K562 (cell line): ENCODE measurements around the gene NLK.

ENCODE experiments used
- EZH2 ChIP-seq: IDR thresholded peaks from 2 replicates; pipeline ENCODE4 v1.6.1; 2012; ENCODE audit warnings: low read depth, mild to moderate bottlenecking, inconsistent platforms, low read length, borderline replicate concordance
- HDAC1 ChIP-seq, 2 experiments: fragments of 450-650 bp; IDR thresholded peaks; 2 replicates each; pipeline ENCODE4 v1.6.1; 2016 to 2017; ENCODE audit warnings: inconsistent platforms in 1 of 2, mild to moderate bottlenecking in 1 of 2, moderate library complexity in 1 of 2
- MAZ ChIP-seq, 2 experiments: fragments of 450-650 bp in 1 of 2; sonication (generic) in 1 of 2; formaldehyde crosslinking; IDR thresholded peaks in 1 of 2; conservative IDR thresholded peaks in 1 of 2; 2 replicates each; pipeline versions ENCODE4 v1.4.0 to v1.5.0; 2020; ENCODE audit warnings: mild to moderate bottlenecking in 1 of 2, missing genetic modification reagents in 1 of 2
- NCOA2 ChIP-seq, 2 experiments: fragments of 450-650 bp; IDR thresholded peaks; 2 replicates each; pipeline ENCODE4 v1.6.1; 2018; ENCODE audit warnings: mild to moderate bottlenecking in 2 of 2, moderate library complexity in 1 of 2; ENCODE audit not compliant: partially characterized antibody in 2 of 2
- NRF1 ChIP-seq, 2 experiments: fragments of 450-650 bp; IDR thresholded peaks in 1 of 2; conservative IDR thresholded peaks in 1 of 2; 2 replicates each; pipeline ENCODE4 v1.6.1; 2014; ENCODE audit warnings: mild to moderate bottlenecking in 2 of 2
- RFX5 ChIP-seq: IDR thresholded peaks from 2 replicates; pipeline ENCODE4 v1.6.1; 2011; ENCODE audit warnings: low read depth, mild to moderate bottlenecking, improper control_type of control experiment, low read length
- SIX5 ChIP-seq, 2 experiments: IDR thresholded peaks; 2 replicates each; pipeline ENCODE4 v1.6.1; 2011; ENCODE audit warnings: low read length in 2 of 2, borderline replicate concordance in 1 of 2, low read depth in 1 of 2, mild to moderate bottlenecking in 1 of 2, moderate library complexity in 1 of 2; ENCODE audit not compliant: insufficient read depth in 1 of 2
- ZBTB1 ChIP-seq: sonication (generic); formaldehyde crosslinking; IDR thresholded peaks from 2 replicates; pipeline ENCODE4 v1.8.1; 2023; ENCODE audit warnings: missing genetic modification reagents, low read depth, mild to moderate bottlenecking, borderline replicate concordance
- TF ChIP-seq, protein P1 (sequence below): fragments of 450-650 bp; IDR thresholded peaks from 2 replicates; pipeline ENCODE4 v1.6.1; 2016
- TF ChIP-seq, protein P2 (sequence below): sonication (generic); formaldehyde crosslinking; IDR thresholded peaks from 2 replicates; pipeline ENCODE4 v1.8.1; 2023; ENCODE audit warnings: missing genetic modification reagents, mild to moderate bottlenecking, borderline replicate concordance
- TF ChIP-seq, protein P3 (sequence below), 3 experiments: IDR thresholded peaks in 2 of 3; conservative IDR thresholded peaks in 1 of 3; 2 replicates each; pipeline ENCODE4 v1.5.1; 2011 to 2012; ENCODE audit warnings: low read length in 3 of 3, mild to moderate bottlenecking in 3 of 3, control low read depth in 2 of 3, improper control_type of control experiment in 1 of 3, inconsistent platforms in 1 of 3, low read depth in 1 of 3, mixed read lengths in 1 of 3, moderate library complexity in 1 of 3; ENCODE audit not compliant: insufficient read depth in 2 of 3
- TF ChIP-seq, protein P4 (sequence below), 2 experiments: fragments of 200-800 bp in 1 of 2; sonication (Bioruptor generic) in 1 of 2; sonication (generic) in 1 of 2; formaldehyde crosslinking in 1 of 2; IDR thresholded peaks in 1 of 2; conservative IDR thresholded peaks in 1 of 2; 2 replicates each; pipeline versions ENCODE4 v1.5.0 to v1.6.1; 2016 to 2020; ENCODE audit warnings: missing compliant biosample characterization in 1 of 2, missing genetic modification characterization in 1 of 2, missing genetic modification reagents in 1 of 2
- TF ChIP-seq, protein P5 (sequence below): fragments of 250-450 bp; sonication (Bioruptor Pico); IDR thresholded peaks from 2 replicates; pipeline ENCODE4 v1.4.0; 2020; ENCODE audit warnings: mild to moderate bottlenecking, moderate library complexity
- TF ChIP-seq, protein P6 (sequence below): fragments of 150-350 bp; IDR thresholded peaks from 2 replicates; pipeline ENCODE4 v1.6.1; 2014; ENCODE audit warnings: low read depth, mild to moderate bottlenecking, low read length, borderline replicate concordance

DNA sequence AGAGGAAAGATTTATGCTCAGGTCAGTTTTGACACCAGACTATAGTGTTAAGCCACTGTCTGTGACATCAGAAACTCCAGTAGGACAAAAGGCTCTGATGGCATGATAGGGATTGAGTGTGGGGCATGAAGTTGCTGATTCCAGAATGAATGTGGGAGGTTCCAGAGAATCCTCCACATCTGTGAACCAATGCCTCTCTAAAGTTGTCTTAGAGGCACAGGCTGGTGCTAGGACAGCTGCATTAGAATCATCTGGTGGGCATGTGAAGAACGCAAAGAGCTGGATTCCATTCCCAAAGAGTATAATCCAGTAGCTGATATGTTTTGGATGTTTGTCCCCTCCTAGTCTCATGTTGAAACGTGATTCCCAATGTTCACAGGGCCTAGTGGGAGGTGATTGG is 32.1 kb upstream of the NLK start:
- TF ChIP-seq, protein P1, sequence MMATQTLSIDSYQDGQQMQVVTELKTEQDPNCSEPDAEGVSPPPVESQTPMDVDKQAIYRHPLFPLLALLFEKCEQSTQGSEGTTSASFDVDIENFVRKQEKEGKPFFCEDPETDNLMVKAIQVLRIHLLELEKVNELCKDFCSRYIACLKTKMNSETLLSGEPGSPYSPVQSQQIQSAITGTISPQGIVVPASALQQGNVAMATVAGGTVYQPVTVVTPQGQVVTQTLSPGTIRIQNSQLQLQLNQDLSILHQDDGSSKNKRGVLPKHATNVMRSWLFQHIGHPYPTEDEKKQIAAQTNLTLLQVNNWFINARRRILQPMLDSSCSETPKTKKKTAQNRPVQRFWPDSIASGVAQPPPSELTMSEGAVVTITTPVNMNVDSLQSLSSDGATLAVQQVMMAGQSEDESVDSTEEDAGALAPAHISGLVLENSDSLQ, result no peak
- TF ChIP-seq EZH2, result no peak
- TF ChIP-seq NCOA2 (IDR thresholded peaks at IDR 0.05; ENCODE audit: partially characterized antibody in 2 of 2), result no peak
- TF ChIP-seq, protein P2, sequence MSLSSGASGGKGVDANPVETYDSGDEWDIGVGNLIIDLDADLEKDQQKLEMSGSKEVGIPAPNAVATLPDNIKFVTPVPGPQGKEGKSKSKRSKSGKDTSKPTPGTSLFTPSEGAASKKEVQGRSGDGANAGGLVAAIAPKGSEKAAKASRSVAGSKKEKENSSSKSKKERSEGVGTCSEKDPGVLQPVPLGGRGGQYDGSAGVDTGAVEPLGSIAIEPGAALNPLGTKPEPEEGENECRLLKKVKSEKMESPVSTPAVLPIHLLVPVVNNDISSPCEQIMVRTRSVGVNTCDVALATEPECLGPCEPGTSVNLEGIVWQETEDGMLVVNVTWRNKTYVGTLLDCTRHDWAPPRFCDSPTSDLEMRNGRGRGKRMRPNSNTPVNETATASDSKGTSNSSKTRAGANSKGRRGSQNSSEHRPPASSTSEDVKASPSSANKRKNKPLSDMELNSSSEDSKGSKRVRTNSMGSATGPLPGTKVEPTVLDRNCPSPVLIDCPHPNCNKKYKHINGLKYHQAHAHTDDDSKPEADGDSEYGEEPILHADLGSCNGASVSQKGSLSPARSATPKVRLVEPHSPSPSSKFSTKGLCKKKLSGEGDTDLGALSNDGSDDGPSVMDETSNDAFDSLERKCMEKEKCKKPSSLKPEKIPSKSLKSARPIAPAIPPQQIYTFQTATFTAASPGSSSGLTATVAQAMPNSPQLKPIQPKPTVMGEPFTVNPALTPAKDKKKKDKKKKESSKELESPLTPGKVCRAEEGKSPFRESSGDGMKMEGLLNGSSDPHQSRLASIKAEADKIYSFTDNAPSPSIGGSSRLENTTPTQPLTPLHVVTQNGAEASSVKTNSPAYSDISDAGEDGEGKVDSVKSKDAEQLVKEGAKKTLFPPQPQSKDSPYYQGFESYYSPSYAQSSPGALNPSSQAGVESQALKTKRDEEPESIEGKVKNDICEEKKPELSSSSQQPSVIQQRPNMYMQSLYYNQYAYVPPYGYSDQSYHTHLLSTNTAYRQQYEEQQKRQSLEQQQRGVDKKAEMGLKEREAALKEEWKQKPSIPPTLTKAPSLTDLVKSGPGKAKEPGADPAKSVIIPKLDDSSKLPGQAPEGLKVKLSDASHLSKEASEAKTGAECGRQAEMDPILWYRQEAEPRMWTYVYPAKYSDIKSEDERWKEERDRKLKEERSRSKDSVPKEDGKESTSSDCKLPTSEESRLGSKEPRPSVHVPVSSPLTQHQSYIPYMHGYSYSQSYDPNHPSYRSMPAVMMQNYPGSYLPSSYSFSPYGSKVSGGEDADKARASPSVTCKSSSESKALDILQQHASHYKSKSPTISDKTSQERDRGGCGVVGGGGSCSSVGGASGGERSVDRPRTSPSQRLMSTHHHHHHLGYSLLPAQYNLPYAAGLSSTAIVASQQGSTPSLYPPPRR (CRISPR knock-in tag), result no peak
- TF ChIP-seq, protein P3, sequence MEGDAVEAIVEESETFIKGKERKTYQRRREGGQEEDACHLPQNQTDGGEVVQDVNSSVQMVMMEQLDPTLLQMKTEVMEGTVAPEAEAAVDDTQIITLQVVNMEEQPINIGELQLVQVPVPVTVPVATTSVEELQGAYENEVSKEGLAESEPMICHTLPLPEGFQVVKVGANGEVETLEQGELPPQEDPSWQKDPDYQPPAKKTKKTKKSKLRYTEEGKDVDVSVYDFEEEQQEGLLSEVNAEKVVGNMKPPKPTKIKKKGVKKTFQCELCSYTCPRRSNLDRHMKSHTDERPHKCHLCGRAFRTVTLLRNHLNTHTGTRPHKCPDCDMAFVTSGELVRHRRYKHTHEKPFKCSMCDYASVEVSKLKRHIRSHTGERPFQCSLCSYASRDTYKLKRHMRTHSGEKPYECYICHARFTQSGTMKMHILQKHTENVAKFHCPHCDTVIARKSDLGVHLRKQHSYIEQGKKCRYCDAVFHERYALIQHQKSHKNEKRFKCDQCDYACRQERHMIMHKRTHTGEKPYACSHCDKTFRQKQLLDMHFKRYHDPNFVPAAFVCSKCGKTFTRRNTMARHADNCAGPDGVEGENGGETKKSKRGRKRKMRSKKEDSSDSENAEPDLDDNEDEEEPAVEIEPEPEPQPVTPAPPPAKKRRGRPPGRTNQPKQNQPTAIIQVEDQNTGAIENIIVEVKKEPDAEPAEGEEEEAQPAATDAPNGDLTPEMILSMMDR (IDR thresholded peaks at IDR 0.05 in 2 of 3, conservative IDR thresholded peaks at IDR 0.05 in 1 of 3; ENCODE audit: insufficient read depth in 2 of 3, low read depth in 1 of 3, low read length in 3 of 3), result no peak
- no peak for TF ChIP-seq SIX5 (IDR thresholded peaks at IDR 0.05; ENCODE audit: borderline replicate concordance in 1 of 2, insufficient read depth in 1 of 2, low read depth in 1 of 2, low read length in 2 of 2)
- TF ChIP-seq, protein P4, sequence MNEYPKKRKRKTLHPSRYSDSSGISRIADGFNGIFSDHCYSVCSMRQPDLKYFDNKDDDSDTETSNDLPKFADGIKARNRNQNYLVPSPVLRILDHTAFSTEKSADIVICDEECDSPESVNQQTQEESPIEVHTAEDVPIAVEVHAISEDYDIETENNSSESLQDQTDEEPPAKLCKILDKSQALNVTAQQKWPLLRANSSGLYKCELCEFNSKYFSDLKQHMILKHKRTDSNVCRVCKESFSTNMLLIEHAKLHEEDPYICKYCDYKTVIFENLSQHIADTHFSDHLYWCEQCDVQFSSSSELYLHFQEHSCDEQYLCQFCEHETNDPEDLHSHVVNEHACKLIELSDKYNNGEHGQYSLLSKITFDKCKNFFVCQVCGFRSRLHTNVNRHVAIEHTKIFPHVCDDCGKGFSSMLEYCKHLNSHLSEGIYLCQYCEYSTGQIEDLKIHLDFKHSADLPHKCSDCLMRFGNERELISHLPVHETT (CRISPR knock-in tag; conservative IDR thresholded peaks at IDR 0.05 in 1 of 2, IDR thresholded peaks at IDR 0.05 in 1 of 2), result no peak
- TF ChIP-seq, protein P5, sequence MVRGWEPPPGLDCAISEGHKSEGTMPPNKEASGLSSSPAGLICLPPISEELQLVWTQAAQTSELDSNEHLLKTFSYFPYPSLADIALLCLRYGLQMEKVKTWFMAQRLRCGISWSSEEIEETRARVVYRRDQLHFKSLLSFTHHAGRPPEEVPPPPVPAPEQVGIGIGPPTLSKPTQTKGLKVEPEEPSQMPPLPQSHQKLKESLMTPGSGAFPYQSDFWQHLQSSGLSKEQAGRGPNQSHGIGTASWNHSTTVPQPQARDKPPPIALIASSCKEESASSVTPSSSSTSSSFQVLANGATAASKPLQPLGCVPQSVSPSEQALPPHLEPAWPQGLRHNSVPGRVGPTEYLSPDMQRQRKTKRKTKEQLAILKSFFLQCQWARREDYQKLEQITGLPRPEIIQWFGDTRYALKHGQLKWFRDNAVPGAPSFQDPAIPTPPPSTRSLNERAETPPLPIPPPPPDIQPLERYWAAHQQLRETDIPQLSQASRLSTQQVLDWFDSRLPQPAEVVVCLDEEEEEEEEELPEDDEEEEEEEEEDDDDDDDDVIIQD (CRISPR knock-in tag), result no peak
- TF ChIP-seq HDAC1 (IDR thresholded peaks at IDR 0.05), result no peak
- no peak for TF ChIP-seq ZBTB1
- TF ChIP-seq, protein P6, sequence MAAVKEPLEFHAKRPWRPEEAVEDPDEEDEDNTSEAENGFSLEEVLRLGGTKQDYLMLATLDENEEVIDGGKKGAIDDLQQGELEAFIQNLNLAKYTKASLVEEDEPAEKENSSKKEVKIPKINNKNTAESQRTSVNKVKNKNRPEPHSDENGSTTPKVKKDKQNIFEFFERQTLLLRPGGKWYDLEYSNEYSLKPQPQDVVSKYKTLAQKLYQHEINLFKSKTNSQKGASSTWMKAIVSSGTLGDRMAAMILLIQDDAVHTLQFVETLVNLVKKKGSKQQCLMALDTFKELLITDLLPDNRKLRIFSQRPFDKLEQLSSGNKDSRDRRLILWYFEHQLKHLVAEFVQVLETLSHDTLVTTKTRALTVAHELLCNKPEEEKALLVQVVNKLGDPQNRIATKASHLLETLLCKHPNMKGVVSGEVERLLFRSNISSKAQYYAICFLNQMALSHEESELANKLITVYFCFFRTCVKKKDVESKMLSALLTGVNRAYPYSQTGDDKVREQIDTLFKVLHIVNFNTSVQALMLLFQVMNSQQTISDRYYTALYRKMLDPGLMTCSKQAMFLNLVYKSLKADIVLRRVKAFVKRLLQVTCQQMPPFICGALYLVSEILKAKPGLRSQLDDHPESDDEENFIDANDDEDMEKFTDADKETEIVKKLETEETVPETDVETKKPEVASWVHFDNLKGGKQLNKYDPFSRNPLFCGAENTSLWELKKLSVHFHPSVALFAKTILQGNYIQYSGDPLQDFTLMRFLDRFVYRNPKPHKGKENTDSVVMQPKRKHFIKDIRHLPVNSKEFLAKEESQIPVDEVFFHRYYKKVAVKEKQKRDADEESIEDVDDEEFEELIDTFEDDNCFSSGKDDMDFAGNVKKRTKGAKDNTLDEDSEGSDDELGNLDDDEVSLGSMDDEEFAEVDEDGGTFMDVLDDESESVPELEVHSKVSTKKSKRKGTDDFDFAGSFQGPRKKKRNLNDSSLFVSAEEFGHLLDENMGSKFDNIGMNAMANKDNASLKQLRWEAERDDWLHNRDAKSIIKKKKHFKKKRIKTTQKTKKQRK, result no peak
- TF ChIP-seq NRF1 (conservative IDR thresholded peaks at IDR 0.05 in 1 of 2, IDR thresholded peaks at IDR 0.05 in 1 of 2), result no peak
- TF ChIP-seq MAZ (CRISPR knock-in tag; conservative IDR thresholded peaks at IDR 0.05 in 1 of 2, IDR thresholded peaks at IDR 0.05 in 1 of 2), result no peak
- TF ChIP-seq RFX5, result no peak
